H1 (cell line): ENCODE results near the gene CCR8. TPM values are rescaled to one million over a fixed set of nuclear protein-coding genes. Genes with fewer than 3 reads are reported as not detected.

ENCODE experiments used
- CTCF ChIA-PET: fragments of 300-600 bp; sonication (Branson Sonifier 250); formaldehyde crosslinking; loops from one replicate; lab custom pipeline; 2021; ENCODE audit not compliant: partially characterized antibody; lab: Charles Lee
- POLR2A ChIA-PET: fragments of 300-600 bp; sonication (Branson Sonifier 250); formaldehyde crosslinking; loops from one replicate; lab custom pipeline; 2021; ENCODE audit warnings: inconsistent platforms; ENCODE audit not compliant: partially characterized antibody; lab: Charles Lee
- DNase-seq, 2 experiments: peaks; one replicate each; pipeline versions ENCODE4 v3.0.0 to v3.0.0-alpha.2; 2010 to 2022; ENCODE audit warnings: low spot score in 2 of 2, low read depth in 1 of 2, mixed read lengths in 1 of 2
- FAIRE-seq: peaks from 2 replicates; lab custom pipeline; 2011; peaks lifted over from hg19 to GRCh38; lab: Jason Lieb, UNC
- H2AFZ ChIP-seq: 2 replicates; pipeline ENCODE4 v1.8.1; 2012; ENCODE audit warnings: low read length, inconsistent platforms
- H2AK5ac ChIP-seq: 2 replicates; pipeline ENCODE4 v1.6.1; 2013; ENCODE audit warnings: low read depth, low read length
- H2BK120ac ChIP-seq: replicated peaks from 2 replicates; pipeline ENCODE3; 2013; ENCODE audit warnings: low read depth, low read length, inconsistent platforms
- H2BK12ac ChIP-seq: 2 replicates; pipeline ENCODE4 v1.6.1; 2013; ENCODE audit warnings: low read depth, low read length
- H2BK15ac ChIP-seq: 2 replicates; pipeline ENCODE4 v1.6.1; 2013; ENCODE audit warnings: low read length
- H2BK20ac ChIP-seq: 2 replicates; pipeline ENCODE4 v1.6.1; 2013; ENCODE audit warnings: low read length
- H2BK5ac ChIP-seq: 2 replicates; pipeline ENCODE4 v1.6.1; 2013; ENCODE audit warnings: low read depth, low read length
- H3K14ac ChIP-seq: 2 replicates; pipeline ENCODE4 v1.6.1; 2013; ENCODE audit warnings: inconsistent platforms; ENCODE audit not compliant: insufficient read length
- H3K18ac ChIP-seq: 2 replicates; pipeline ENCODE4 v1.6.1; 2013; ENCODE audit warnings: low read length; ENCODE audit errors: extremely low read depth
- H3K23ac ChIP-seq: 2 replicates; pipeline ENCODE4 v1.6.1; 2013; ENCODE audit warnings: inconsistent platforms; ENCODE audit not compliant: insufficient read length
- H3K23me2 ChIP-seq: 2 replicates; pipeline ENCODE4 v1.6.1; 2013; ENCODE audit warnings: low read depth, low read length
- H3K27ac ChIP-seq: 2 replicates; pipeline ENCODE4 v1.6.1; 2011; ENCODE audit warnings: low read depth, low read length, inconsistent platforms
- H3K27me3 ChIP-seq, 4 experiments: replicated peaks in 1 of 4; 1 replicate in 1 of 4; 2 replicates in 3 of 4; pipeline versions ENCODE4 v1.6.1 to v1.8.1; 2011 to 2013; ENCODE audit warnings: low read length in 3 of 4, mild to moderate bottlenecking in 3 of 4, inconsistent platforms in 2 of 4, mixed read lengths in 2 of 4, moderate library complexity in 1 of 4; ENCODE audit not compliant: control insufficient read depth in 3 of 4, insufficient read depth in 3 of 4; ENCODE audit errors: extremely low read depth in 1 of 4
- H3K36me3 ChIP-seq, 4 experiments: 2 replicates each; pipeline versions ENCODE4 v1.6.1 to v1.8.1; 2011 to 2013; ENCODE audit warnings: mild to moderate bottlenecking in 4 of 4, low read length in 3 of 4, moderate library complexity in 2 of 4, control low read depth in 1 of 4, inconsistent platforms in 1 of 4; ENCODE audit not compliant: insufficient read depth in 4 of 4, control insufficient read depth in 2 of 4
- H3K4ac ChIP-seq: replicated peaks from 2 replicates; pipeline ENCODE3; 2013; ENCODE audit warnings: low read length, low read depth, mixed read lengths, inconsistent platforms; ENCODE audit not compliant: insufficient read length
- H3K4me1 ChIP-seq, 4 experiments: replicated peaks in 1 of 4; 1 replicate in 1 of 4; 2 replicates in 3 of 4; pipeline versions ENCODE4 v1.6.1 to v1.8.1; 2011 to 2013; ENCODE audit warnings: low read length in 3 of 4, inconsistent platforms in 2 of 4, mixed read lengths in 1 of 4; ENCODE audit not compliant: insufficient read depth in 4 of 4, control insufficient read depth in 3 of 4
- H3K4me2 ChIP-seq, 2 experiments: 2 replicates each; pipeline versions ENCODE4 v1.6.1 to v1.8.1; 2011 to 2013; ENCODE audit warnings: low read depth in 2 of 2, low read length in 2 of 2, control low read depth in 1 of 2, inconsistent platforms in 1 of 2, mild to moderate bottlenecking in 1 of 2; ENCODE audit not compliant: insufficient read depth in 1 of 2
- H3K4me3 ChIP-seq, 4 experiments: fragments of 200-600, 300-600 bp in 1 of 4; sonication (generic), shearing (Covaris generic), sonication (Bioruptor Twin) in 1 of 4; 2 replicates each; pipeline versions ENCODE4 v1.5.1 to v1.8.1; 2011 to 2016; ENCODE audit warnings: low read length in 4 of 4, low read depth in 3 of 4, control low read depth in 2 of 4, inconsistent platforms in 2 of 4, mild to moderate bottlenecking in 2 of 4, mixed read lengths in 1 of 4, moderate library complexity in 1 of 4; ENCODE audit not compliant: insufficient read depth in 2 of 4; ENCODE audit errors: extremely low read depth in 1 of 4
- H3K56ac ChIP-seq: replicated peaks from 2 replicates; pipeline ENCODE3; 2013; ENCODE audit warnings: low read depth, mild to moderate bottlenecking, mixed read lengths, low read length, inconsistent platforms; ENCODE audit not compliant: insufficient read length
- H3K79me1 ChIP-seq: 2 replicates; pipeline ENCODE4 v1.6.1; 2013; ENCODE audit warnings: low read depth, low read length, control low read depth
- H3K79me2 ChIP-seq, 2 experiments: 2 replicates each; pipeline versions ENCODE4 v1.6.1 to v1.8.1; 2012 to 2013; ENCODE audit warnings: low read length in 2 of 2, mild to moderate bottlenecking in 2 of 2, inconsistent platforms in 1 of 2; ENCODE audit not compliant: insufficient read depth in 2 of 2, control insufficient read depth in 1 of 2
- H3K9ac ChIP-seq, 4 experiments: replicated peaks in 1 of 4; 1 replicate in 1 of 4; 2 replicates in 3 of 4; pipeline versions ENCODE4 v1.6.1 to v1.8.1; 2011 to 2013; ENCODE audit warnings: low read depth in 3 of 4, low read length in 3 of 4, control low read depth in 2 of 4, mild to moderate bottlenecking in 2 of 4, moderate library complexity in 2 of 4, inconsistent platforms in 1 of 4; ENCODE audit errors: extremely low read depth in 1 of 4
- H3K9me3 ChIP-seq, 2 experiments: 2 replicates each; pipeline versions ENCODE4 v1.6.1 to v1.8.1; 2012 to 2013; ENCODE audit warnings: mild to moderate bottlenecking in 2 of 2, moderate library complexity in 2 of 2, control low read depth in 1 of 2, inconsistent platforms in 1 of 2, low read depth in 1 of 2, low read length in 1 of 2, mixed read lengths in 1 of 2; ENCODE audit not compliant: insufficient read depth in 2 of 2
- H4K20me1 ChIP-seq, 2 experiments: replicated peaks in 1 of 2; 2 replicates each; pipeline versions ENCODE3 to v1.8.1; 2011 to 2013; ENCODE audit warnings: inconsistent platforms in 2 of 2, low read length in 2 of 2, mild to moderate bottlenecking in 1 of 2; ENCODE audit not compliant: insufficient read depth in 2 of 2, control insufficient read depth in 1 of 2
- H4K5ac ChIP-seq: 2 replicates; pipeline ENCODE4 v1.6.1; 2013; ENCODE audit warnings: low read length, low read depth, mixed read lengths, inconsistent platforms; ENCODE audit not compliant: insufficient read length
- H4K8ac ChIP-seq: 2 replicates; pipeline ENCODE4 v1.8.0; 2013; ENCODE audit warnings: mild to moderate bottlenecking, moderate library complexity, low read length, inconsistent platforms; ENCODE audit not compliant: insufficient read depth; ENCODE audit errors: extremely low read depth
- H4K91ac ChIP-seq: replicated peaks from 2 replicates; pipeline ENCODE3; 2013; ENCODE audit warnings: low read length, mixed read lengths, inconsistent platforms; ENCODE audit not compliant: insufficient read length
- CBX5 ChIP-seq: fragments of 300-800, 300-1000 bp; sonication (generic); IDR thresholded peaks from 2 replicates; pipeline ENCODE4 v1.7.1; 2016; ENCODE audit warnings: antibody characterized with exemption, low read length, low read depth
- CBX8 ChIP-seq: fragments of 300-800, 300-1000 bp; sonication (generic); IDR thresholded peaks from 2 replicates; pipeline ENCODE4 v1.7.1; 2016; ENCODE audit warnings: low read depth, low read length, borderline replicate concordance
- CREB1 ChIP-seq: IDR thresholded peaks from 2 replicates; pipeline ENCODE4 v1.6.1; 2012; ENCODE audit warnings: inconsistent platforms
- CTBP2 ChIP-seq: IDR thresholded peaks from 2 replicates; pipeline ENCODE4 v1.7.0; 2011; ENCODE audit warnings: borderline replicate concordance, mild to moderate bottlenecking, moderate library complexity, mixed read lengths, low read length; ENCODE audit not compliant: insufficient read depth, insufficient read length
- EGR1 ChIP-seq: IDR thresholded peaks from 2 replicates; pipeline ENCODE4 v1.6.1; 2011; ENCODE audit warnings: low read depth, low read length, borderline replicate concordance
- GTF2F1 ChIP-seq: IDR thresholded peaks from 2 replicates; pipeline ENCODE4 v1.6.1; 2012; ENCODE audit warnings: low read depth, low read length, improper control_type of control experiment, borderline replicate concordance
- HDAC6 ChIP-seq: IDR thresholded peaks from one replicate; pipeline ENCODE4 v1.7.1; 2012; ENCODE audit warnings: low read depth, mild to moderate bottlenecking, inconsistent platforms, low read length, moderate library complexity
- MAX ChIP-seq: IDR thresholded peaks from 2 replicates; pipeline ENCODE4 v1.6.1; 2012; ENCODE audit warnings: inconsistent platforms
- SIX5 ChIP-seq: IDR thresholded peaks from 2 replicates; pipeline ENCODE4 v1.6.1; 2011; ENCODE audit warnings: mild to moderate bottlenecking, low read depth, low read length
- SP2 ChIP-seq: IDR thresholded peaks from 2 replicates; pipeline ENCODE4 v1.6.1; 2012; ENCODE audit warnings: mild to moderate bottlenecking, low read length, inconsistent platforms
- SRF ChIP-seq: IDR thresholded peaks from 2 replicates; pipeline ENCODE4 v1.6.1; 2011; ENCODE audit warnings: mild to moderate bottlenecking, low read depth, low read length, moderate library complexity
- ZNF274 ChIP-seq: IDR thresholded peaks from 2 replicates; pipeline ENCODE4 v1.7.0; 2012; ENCODE audit warnings: low read length, borderline replicate concordance; ENCODE audit errors: extremely low read depth
- WGBS, 2 experiments: shearing (Covaris generic) in 1 of 2; methylation state at CpG; one replicate each; pipeline versions ENCODE4 v1.1.6 to v1.1.7; 2013 to 2015; ENCODE audit warnings: low lambda C conversion rate in 2 of 2, mixed read lengths in 2 of 2, inconsistent platforms in 1 of 2, low coverage in 1 of 2, missing lambda C conversion rate in 1 of 2; ENCODE audit not compliant: insufficient replicate concordance in 2 of 2, insufficient coverage in 1 of 2, insufficient read length in 1 of 2; ENCODE audit errors: extremely low coverage in 1 of 2, missing lambda C conversion rate in 1 of 2; 5-methylcytosine and 5-hydroxymethylcytosine counted together
- polyA plus RNA-seq, 7 experiments: library from polyadenylated mRNA; depleted of rRNA in 3 of 7; stranded (reverse) in 5 of 7; unstranded in 2 of 7; fragments of >200 nt in 5 of 7; fragments of 200-250 nt in 2 of 7; gene quantifications; 1 replicate in 5 of 7; 2 replicates in 1 of 7; 4 replicates in 1 of 7; pipeline versions ENCODE4 v1.2.1 to v1.2.3, GENCODE V29; 2011 to 2013; ENCODE audit warnings: missing spikeins in 2 of 7, mixed read lengths in 2 of 7
- total RNA-seq: library from RNA; stranded (reverse); fragmentation: NEBNext Ultra II Directional; extraction: Animal tissue kit (Norgen Biotek cat#: 25700); gene quantifications from 2 replicates; pipeline ENCODE4 v1.2.1, GENCODE V29; 2021

Gene CCR8
- total and polyA plus RNA-seq, 2 of the 8 experiments (the other 6 are each of a cell fraction or from before 2014, with no cell fraction given) = 0.35 TPM; not detected in 1

GRCh38 chr3:39339086-39339485, 9.6 kb downstream of the CCR8 start:
- H4K20me1 ChIP-seq = no peaks in the 10 kb centered on the region
- ChIA-PET CTCF (no interaction called here), POLR2A (no interaction called here)
- no peak for FAIRE-seq
- TF ChIP-seq CBX5 (no peak), MAX (no peak), HDAC6 (no peak), EGR1 (no peak), ZNF274 (no peak), SRF (no peak), GTF2F1 (no peak), SIX5 (no peak), CBX8 (no peak), CREB1 (no peak), SP2 (no peak), CTBP2 (no peak)
- H3K23me2 ChIP-seq = no peaks in the 10 kb centered on the region
- no peak overlapping the region for H2BK5ac ChIP-seq
- H3K79me1 ChIP-seq = no peaks in the 10 kb centered on the region
- H3K27ac ChIP-seq = no peak overlapping the region
- no peak overlapping the region for H4K8ac ChIP-seq
- no peak overlapping the region for H2AK5ac ChIP-seq
- no peak overlapping the region for H3K4ac ChIP-seq
- H3K23ac ChIP-seq = no peak overlapping the region
- no peaks in the 10 kb centered on the region for H3K36me3 ChIP-seq
- no peak overlapping the region for H2BK15ac ChIP-seq
- no peaks in the 10 kb centered on the region; a peak in 1 of 4 replicates for H3K79me2 ChIP-seq
- H2BK20ac ChIP-seq = no peak overlapping the region
- no peaks in the 10 kb centered on the region for H3K4me1 ChIP-seq
- no peak overlapping the region for H2BK120ac ChIP-seq
- no peak overlapping the region for H2BK12ac ChIP-seq
- no peak overlapping the region for H4K91ac ChIP-seq
- H2AFZ ChIP-seq = no peak overlapping the region
- H4K5ac ChIP-seq = no peak overlapping the region
- no peak overlapping the region for H3K9ac ChIP-seq
- H3K9me3 ChIP-seq = no peaks in the 10 kb centered on the region
- no peak overlapping the region for H3K4me2 ChIP-seq
- no peak overlapping the region for H3K14ac ChIP-seq
- H3K4me3 ChIP-seq = no peak overlapping the region
- H3K18ac ChIP-seq = no peak overlapping the region
- DNase-seq = no peak
- 81% methylated on average over 1 of the region's 1 CpG; no CpG with 5 or more reads in 1 of the 2 experiments for WGBS, 2 experiments
- H3K27me3 ChIP-seq = no peaks in the 10 kb centered on the region
- H3K56ac ChIP-seq = no peak overlapping the region
